ENCODE measurements around the gene NME8. TPM values are rescaled to one million over a fixed set of nuclear protein-coding genes. Genes with fewer than 3 reads are reported as not detected.

Gene NME8
- total RNA-seq, 1 donor from 2014 or later, result not detected

GRCh38 chr7:37923996-37924395 is 75.6 kb downstream of the NME8 start:
- Histone ChIP-seq H3K27me3 (ENCODE audit: control insufficient read depth, insufficient read depth, low read length) (no peaks in the 10 kb centered on the region), H3K36me3 (ENCODE audit: control insufficient read depth, insufficient read depth, low read length) (no peaks in the 10 kb centered on the region), H3K4me3 (ENCODE audit: low read depth, low read length) (no peak overlapping the region)
- DNase-seq (ENCODE audit: low read depth) (no peak), FAIRE-seq (no peak)
- TF ChIP-seq CTCF (IDR thresholded peaks at IDR 0.05; ENCODE audit: insufficient read depth, low read length, severe bottlenecking), result no peak

- TF ChIP-seq CTCF (IDR thresholded peaks at IDR 0.05; ENCODE audit: insufficient read depth, low read length, severe bottlenecking), result no peak
- Histone ChIP-seq H3K4me3 (ENCODE audit: low read depth, low read length) (no peak overlapping the region), H3K27me3 (ENCODE audit: control insufficient read depth, insufficient read depth, low read length) (no peaks in the 10 kb centered on the region), H3K36me3 (ENCODE audit: control insufficient read depth, insufficient read depth, low read length) (no peaks in the 10 kb centered on the region)
- no peak for FAIRE-seq
- no peak for DNase-seq (ENCODE audit: low read depth)
These were observed 76.2 kb downstream of the NME8 start for GRCh38 chr7:37924491-37925041.

- no peak for TF ChIP-seq CTCF (IDR thresholded peaks at IDR 0.05; ENCODE audit: insufficient read depth, low read length, severe bottlenecking)
- no peak for DNase-seq (ENCODE audit: low read depth)
- no peaks in the 10 kb centered on the region for H3K36me3 ChIP-seq (ENCODE audit: control insufficient read depth, insufficient read depth, low read length)
- no peak for FAIRE-seq
- no peak overlapping the region for H3K4me3 ChIP-seq (ENCODE audit: low read depth, low read length)
- no peaks in the 10 kb centered on the region for H3K27me3 ChIP-seq (ENCODE audit: control insufficient read depth, insufficient read depth, low read length)
These were observed 77.2 kb downstream of the NME8 start for GRCh38 chr7:37925620-37926019.

GRCh38 chr7:37927773-37928444 is 79.5 kb downstream of the NME8 start:
- H3K4me3 ChIP-seq (ENCODE audit: low read depth, low read length), result no peak overlapping the region
- FAIRE-seq, result no peak
- H3K27me3 ChIP-seq (ENCODE audit: control insufficient read depth, insufficient read depth, low read length), result no peaks in the 10 kb centered on the region
- TF ChIP-seq CTCF (IDR thresholded peaks at IDR 0.05; ENCODE audit: insufficient read depth, low read length, severe bottlenecking), result no peak
- DNase-seq (ENCODE audit: low read depth), result no peak
- H3K36me3 ChIP-seq (ENCODE audit: control insufficient read depth, insufficient read depth, low read length), result no peaks in the 10 kb centered on the region

GRCh38 chr7:37928878-37929277 is 80.5 kb downstream of the NME8 start:
- H3K36me3 ChIP-seq (ENCODE audit: control insufficient read depth, insufficient read depth, low read length), result no peaks in the 10 kb centered on the region
- H3K27me3 ChIP-seq (ENCODE audit: control insufficient read depth, insufficient read depth, low read length), result no peaks in the 10 kb centered on the region
- no peak for TF ChIP-seq CTCF (IDR thresholded peaks at IDR 0.05; ENCODE audit: insufficient read depth, low read length, severe bottlenecking)
- FAIRE-seq (no peak), DNase-seq (ENCODE audit: low read depth) (no peak)
- no peak overlapping the region for H3K4me3 ChIP-seq (ENCODE audit: low read depth, low read length)
